CD4-positive, alpha-beta T cell (primary cell): ENCODE data around the gene SNRPD2. TPM values are rescaled to one million over a fixed set of nuclear protein-coding genes. Genes with fewer than 3 reads are reported as not detected.

Experiments
- microRNA-seq: library from miRNA; unstranded; fragments of <30 nt; microRNA quantifications from one replicate; pipeline ENCODE4 v1.2.0, GENCODE V29; 2021; ENCODE audit warnings: borderline microRNAs expressed, borderline replicate concordance
- total RNA-seq, 174 experiments: library from RNA in 2 of 174; stranded (reverse) in 2 of 174; gene quantifications; one replicate each; pipeline ENCODE4 v1.2.3 and lab custom pipeline; 2021 to 2026

SNRPD2 gene
- total RNA-seq, 2 experiments from 2014 or later: 367 to 369 TPM

Small RNAs within 50 kb of the gene (microRNA-seq; reads per million reads assigned to microRNA genes)
- gene MIR330 (116 reads per million, percentile 66 among the genes with 10 or more reads in this experiment), gene MIR642A (not detected), gene MIR642B (not detected)

Other genes starting within 250 kb of the SNRPD2 start
- gene FOSB, start 224.0 kb downstream of the SNRPD2 start, total RNA-seq: 100 to 1,000 TPM; 422 to 424 TPM
- gene RTN2, start 194.9 kb downstream of the SNRPD2 start, total RNA-seq: under 1 TPM; 0.60 to 0.70 TPM
- 1 to 10 TPM; 3.3 to 3.5 TPM for gene PPM1N, start 193.5 kb downstream of the SNRPD2 start, total RNA-seq
- gene VASP, start 184.5 kb downstream of the SNRPD2 start, total RNA-seq: 10 to 100 TPM; 49.9 to 55.5 TPM
- gene OPA3, start 107.2 kb downstream of the SNRPD2 start, total RNA-seq: 1 to 10 TPM; 3.1 to 3.2 TPM
- gene GPR4, start 89.7 kb downstream of the SNRPD2 start, total RNA-seq: not detected
- gene EML2, start 52.6 kb downstream of the SNRPD2 start, total RNA-seq: 10 to 100 TPM; 29.2 to 30.4 TPM
- 1 to 10 TPM; 2.4 to 3.0 TPM for gene GIPR, start 23.7 kb downstream of the SNRPD2 start, total RNA-seq
- gene QPCTL, start 713 bp upstream of the SNRPD2 start, total RNA-seq: 1 to 10 TPM; 3.7 to 5.0 TPM
- gene FBXO46, start 38.9 kb upstream of the SNRPD2 start, total RNA-seq: 10 to 100 TPM; 17.2 to 17.5 TPM
- not detected for gene MEIOSIN, start 41.5 kb upstream of the SNRPD2 start, total RNA-seq
- under 1 TPM; 0.58 to 0.59 TPM for gene SIX5, start 77.3 kb upstream of the SNRPD2 start, total RNA-seq
- 10 to 100 TPM; 24.0 to 24.9 TPM for gene DMPK, start 90.5 kb upstream of the SNRPD2 start, total RNA-seq
- gene DMWD, start 100.9 kb upstream of the SNRPD2 start, total RNA-seq: 10 to 100 TPM; 28.6 to 31.5 TPM
- under 1 TPM; 0.17 to 0.25 TPM for gene RSPH6A, start 123.4 kb upstream of the SNRPD2 start, total RNA-seq
- gene SYMPK, start 171.2 kb upstream of the SNRPD2 start, total RNA-seq: 10 to 100 TPM; 63.3 to 65.0 TPM
- not detected for gene FOXA3, start 172.4 kb upstream of the SNRPD2 start, total RNA-seq
- gene IRF2BP1, start 194.2 kb upstream of the SNRPD2 start, total RNA-seq: 10 to 100 TPM; 21.0 to 21.6 TPM
- 1 to 10 TPM; 4.1 to 4.7 TPM for gene MYPOP, start 210.7 kb upstream of the SNRPD2 start, total RNA-seq
- not detected for gene NANOS2, start 222.8 kb upstream of the SNRPD2 start, total RNA-seq